G401 (cell line): ENCODE results near the gene TMEM213. TPM values are rescaled to one million over a fixed set of nuclear protein-coding genes. Genes with fewer than 3 reads are reported as not detected.

Experiments used
- total RNA-seq: library from RNA; depleted of rRNA; stranded (reverse); fragments of >200 nt; shearing (Covaris generic); gene quantifications from 2 replicates; pipeline ENCODE4 v1.2.3, GENCODE V29; 2014; rRNA removed

TMEM213 gene
- total RNA-seq, 1 experiment from 2014 or later: not detected

Other genes starting within 250 kb of the TMEM213 start
- not detected in 2 replicates for gene SVOPL, start 96.6 kb upstream of the TMEM213 start, total RNA-seq
- not detected in 2 replicates for gene ATP6V0A4, start 202 bp downstream of the TMEM213 start, total RNA-seq
- gene KIAA1549, start 183.4 kb downstream of the TMEM213 start, total RNA-seq: 0.86 and 1.3 TPM in 2 replicates
- 22.2 and 22.3 TPM in 2 replicates for gene ZC3HAV1L, start 238.0 kb downstream of the TMEM213 start, total RNA-seq